ENCODE data around the gene ARL8A. TPM values are rescaled to one million over a fixed set of nuclear protein-coding genes. Genes with fewer than 3 reads are reported as not detected.
"Not testable (repeated sequence)": the region's sequence is repeated elsewhere in the genome, so short reads cannot be mapped to it uniquely, and the experiment has no call there.

Gene ARL8A
- total and polyA plus RNA-seq, 4 donors: 21.8 to 87.7 (median 49.3) TPM

DNA sequence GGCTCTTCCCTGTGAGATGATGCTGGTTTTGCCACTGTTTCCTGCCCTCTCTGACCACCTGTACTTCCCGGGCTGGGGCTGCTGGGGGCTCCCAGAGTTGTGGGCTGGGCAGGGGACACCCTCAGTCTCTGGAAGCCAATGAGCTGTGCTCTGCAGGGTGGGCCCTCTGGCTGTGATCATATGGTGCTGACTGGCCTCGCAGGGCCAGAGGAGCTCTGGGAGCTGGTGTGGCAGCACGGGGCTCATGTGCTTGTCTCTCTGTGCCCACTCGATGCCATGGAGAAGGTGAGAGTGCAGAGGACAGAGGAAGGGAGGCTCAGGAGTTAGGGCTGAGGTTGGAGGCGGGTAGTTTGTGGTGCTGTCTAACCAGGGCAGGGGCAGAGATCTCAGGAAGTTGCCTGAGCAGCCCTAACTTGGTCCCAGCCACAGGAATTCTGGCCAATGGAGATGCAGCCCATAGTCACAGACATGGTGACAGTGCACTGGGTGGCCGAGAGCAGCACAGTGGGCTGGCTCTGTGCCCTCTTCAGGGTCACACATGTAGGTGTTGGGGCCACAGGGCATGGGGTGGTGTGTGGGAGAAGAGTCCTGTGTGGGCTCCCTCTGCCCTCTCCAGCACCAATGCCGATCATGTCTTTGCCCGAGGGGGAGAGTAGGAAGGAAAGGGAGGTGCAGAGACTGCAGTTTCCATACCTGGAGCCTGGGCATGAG lies 43.3 kb upstream of the ARL8A start:
- H3K9me3 ChIP-seq (ENCODE audit: control insufficient read depth, low read length): no peaks in the 10 kb centered on the region
- no peak overlapping the region for H3K4me3 ChIP-seq (ENCODE audit: low read length in 2 of 2)
- DNase-seq (no peak), ATAC-seq (ENCODE audit: low FRiP score) (no peak)
- no peak overlapping the region for H3K27ac ChIP-seq (ENCODE audit: low read depth in 1 of 2, low read length in 2 of 2)
- intact Hi-C loops (cut with DNase I): loop anchor here (5.0 kb wide), 1 partner anchor 529 kb away; no protein-coding TSS in a partner anchor
- H3K4me1 ChIP-seq (ENCODE audit: control insufficient read depth in 1 of 2, insufficient read depth in 2 of 2, low read length in 2 of 2): no peaks in the 10 kb centered on the region
- WGBS, 2 donors: 73 to 74% methylated on average over 8 of the region's 8 CpGs
- no peaks in the 10 kb centered on the region for H3K27me3 ChIP-seq (ENCODE audit: control insufficient read depth in 1 of 2, insufficient read depth in 2 of 2, low read length in 1 of 2)
- no peaks in the 10 kb centered on the region for H3K36me3 ChIP-seq (ENCODE audit: control insufficient read depth in 1 of 2, insufficient read depth in 2 of 2, low read length in 1 of 2)

DNA sequence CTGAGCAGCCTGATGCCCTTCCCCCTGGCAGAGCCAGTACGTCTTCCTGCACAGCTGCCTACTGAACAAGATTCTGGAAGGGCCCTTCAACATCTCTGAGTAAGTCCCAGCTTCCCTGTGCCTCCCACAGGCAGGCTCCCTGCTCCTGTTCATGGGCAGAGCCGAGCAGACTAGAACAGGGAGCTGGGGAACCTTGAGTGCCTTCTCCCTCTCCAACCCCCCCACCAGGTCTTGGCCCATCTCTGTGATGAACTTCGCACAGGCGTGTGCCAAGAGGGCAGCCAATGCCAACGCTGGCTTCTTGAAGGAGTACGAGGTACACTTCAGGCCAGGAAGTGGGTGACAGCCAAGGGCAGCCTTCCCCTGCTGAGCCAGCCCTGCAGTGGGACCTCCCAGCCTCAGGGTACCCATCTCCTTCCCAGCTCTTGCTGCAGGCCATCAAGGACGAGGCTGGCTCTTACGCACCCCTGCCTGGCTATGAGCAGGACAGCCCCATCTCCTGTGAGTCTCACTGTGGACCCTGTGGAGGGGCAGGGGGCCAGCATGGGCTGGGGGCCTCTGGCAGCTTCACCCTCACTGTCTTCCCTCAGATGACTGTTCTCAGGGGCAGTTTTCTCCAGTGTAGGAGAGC lies 42.6 kb upstream of the ARL8A start:
- no peaks in the 10 kb centered on the region for H3K4me1 ChIP-seq (ENCODE audit: control insufficient read depth in 1 of 2, insufficient read depth in 2 of 2, low read length in 2 of 2)
- no peak for DNase-seq
- no peaks in the 10 kb centered on the region for H3K27me3 ChIP-seq (ENCODE audit: control insufficient read depth in 1 of 2, insufficient read depth in 2 of 2, low read length in 1 of 2)
- H3K9me3 ChIP-seq (ENCODE audit: control insufficient read depth, low read length): no peaks in the 10 kb centered on the region
- 26 to 34% methylated on average over 8 of the region's 8 CpGs for WGBS, 2 donors
- H3K27ac ChIP-seq (ENCODE audit: low read depth in 1 of 2, low read length in 2 of 2): no peak overlapping the region
- H3K36me3 ChIP-seq (ENCODE audit: control insufficient read depth in 1 of 2, insufficient read depth in 2 of 2, low read length in 1 of 2): no peaks in the 10 kb centered on the region
- no peak for ATAC-seq (ENCODE audit: low FRiP score)
- intact Hi-C loops (cut with DNase I): loop anchor here (5.0 kb wide), 1 partner anchor 530 kb away; no protein-coding TSS in a partner anchor
- no peak overlapping the region for H3K4me3 ChIP-seq (ENCODE audit: low read length in 2 of 2)

DNA sequence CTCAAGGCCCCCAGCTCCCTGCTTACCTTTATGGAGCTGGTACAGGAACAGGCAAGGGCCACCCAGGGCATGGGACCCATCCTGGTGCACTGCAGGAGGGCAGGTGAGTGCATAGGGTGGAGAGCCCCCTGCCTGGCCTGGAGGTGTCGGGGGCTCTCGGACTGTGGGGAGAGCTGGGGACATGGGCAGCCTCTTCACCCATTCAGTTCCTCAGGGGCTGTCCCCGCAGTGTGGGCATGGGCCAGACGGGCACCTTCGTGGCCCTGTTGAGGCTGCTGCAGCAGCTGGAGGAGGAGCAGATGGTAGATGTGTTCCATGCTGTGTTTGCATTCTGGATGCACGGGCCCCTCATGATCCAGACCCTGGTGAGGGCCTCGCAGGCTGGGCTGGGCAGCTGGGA lies 41.8 kb upstream of the ARL8A start:
- H3K9me3 ChIP-seq (ENCODE audit: control insufficient read depth, low read length): no peaks in the 10 kb centered on the region
- H3K27me3 ChIP-seq (ENCODE audit: control insufficient read depth in 1 of 2, insufficient read depth in 2 of 2, low read length in 1 of 2): no peaks in the 10 kb centered on the region
- ATAC-seq (ENCODE audit: low FRiP score): no peak
- WGBS, 2 donors: 92 to 94% methylated on average over 7 of the region's 7 CpGs
- no peaks in the 10 kb centered on the region for H3K4me1 ChIP-seq (ENCODE audit: control insufficient read depth in 1 of 2, insufficient read depth in 2 of 2, low read length in 2 of 2)
- intact Hi-C loops (cut with DNase I): loop anchor here (5.0 kb wide), 1 partner anchor 531 kb away; no protein-coding TSS in a partner anchor
- no peak for DNase-seq
- H3K27ac ChIP-seq (ENCODE audit: low read depth in 1 of 2, low read length in 2 of 2): no peak overlapping the region
- H3K36me3 ChIP-seq (ENCODE audit: control insufficient read depth in 1 of 2, insufficient read depth in 2 of 2, low read length in 1 of 2): no peaks in the 10 kb centered on the region
- H3K4me3 ChIP-seq (ENCODE audit: low read length in 2 of 2): no peak overlapping the region

DNA sequence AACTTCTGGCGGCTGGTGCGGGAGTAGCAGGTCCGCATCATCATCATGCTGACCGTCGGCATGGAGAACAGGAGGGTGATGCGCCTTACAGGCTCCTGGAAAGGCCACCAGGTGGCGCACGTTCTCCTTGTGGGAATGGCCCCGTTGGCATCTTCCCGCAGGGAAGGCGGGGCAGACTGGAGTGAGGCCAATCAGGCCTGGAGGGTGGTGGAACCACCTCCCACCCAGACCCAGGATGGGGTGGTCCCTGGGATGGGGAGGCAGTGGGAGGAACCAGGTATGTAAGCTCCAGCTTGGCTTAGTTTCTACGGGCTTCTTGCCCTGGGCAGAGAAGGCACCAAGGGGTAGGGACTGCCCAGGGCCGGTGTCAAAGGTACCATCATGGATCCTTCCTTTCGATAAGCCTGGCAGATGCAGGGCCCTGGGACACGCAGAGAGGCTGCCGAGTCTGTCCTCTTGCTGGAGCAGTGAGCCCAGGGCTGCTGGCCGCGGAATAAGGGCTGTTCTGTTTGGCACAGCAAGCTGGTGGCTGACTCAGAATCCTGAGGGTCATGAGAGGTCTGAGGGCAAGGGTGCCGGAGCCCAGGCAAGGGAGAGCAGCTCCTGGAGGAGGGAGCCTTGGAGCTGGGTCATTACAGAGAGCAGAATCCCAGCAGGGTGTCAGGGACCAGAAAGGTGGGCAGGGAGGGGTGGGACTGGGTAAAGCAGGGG lies 40.4 kb upstream of the ARL8A start:
- Histone ChIP-seq H3K4me3 (ENCODE audit: low read length in 2 of 2) (no peak overlapping the region), H3K27me3 (ENCODE audit: control insufficient read depth in 1 of 2, insufficient read depth in 2 of 2, low read length in 1 of 2) (no peaks in the 10 kb centered on the region), H3K4me1 (ENCODE audit: control insufficient read depth in 1 of 2, insufficient read depth in 2 of 2, low read length in 2 of 2) (no peaks in the 10 kb centered on the region), H3K9me3 (ENCODE audit: control insufficient read depth, low read length) (no peaks in the 10 kb centered on the region), H3K36me3 (ENCODE audit: control insufficient read depth in 1 of 2, insufficient read depth in 2 of 2, low read length in 1 of 2) (no peaks in the 10 kb centered on the region), H3K27ac (ENCODE audit: low read depth in 1 of 2, low read length in 2 of 2) (no peak overlapping the region)
- ATAC-seq (ENCODE audit: low FRiP score) (peak; percentile 71), DNase-seq (peak; percentile 89 to 95)
- intact Hi-C loops (cut with DNase I): loop anchor here (2.0 to 5.0 kb wide), 2 partner anchors 130 to 532 kb away; no protein-coding TSS in a partner anchor
- 4 to 9% methylated on average over 19 of the region's 19 CpGs for WGBS, 2 donors

DNA sequence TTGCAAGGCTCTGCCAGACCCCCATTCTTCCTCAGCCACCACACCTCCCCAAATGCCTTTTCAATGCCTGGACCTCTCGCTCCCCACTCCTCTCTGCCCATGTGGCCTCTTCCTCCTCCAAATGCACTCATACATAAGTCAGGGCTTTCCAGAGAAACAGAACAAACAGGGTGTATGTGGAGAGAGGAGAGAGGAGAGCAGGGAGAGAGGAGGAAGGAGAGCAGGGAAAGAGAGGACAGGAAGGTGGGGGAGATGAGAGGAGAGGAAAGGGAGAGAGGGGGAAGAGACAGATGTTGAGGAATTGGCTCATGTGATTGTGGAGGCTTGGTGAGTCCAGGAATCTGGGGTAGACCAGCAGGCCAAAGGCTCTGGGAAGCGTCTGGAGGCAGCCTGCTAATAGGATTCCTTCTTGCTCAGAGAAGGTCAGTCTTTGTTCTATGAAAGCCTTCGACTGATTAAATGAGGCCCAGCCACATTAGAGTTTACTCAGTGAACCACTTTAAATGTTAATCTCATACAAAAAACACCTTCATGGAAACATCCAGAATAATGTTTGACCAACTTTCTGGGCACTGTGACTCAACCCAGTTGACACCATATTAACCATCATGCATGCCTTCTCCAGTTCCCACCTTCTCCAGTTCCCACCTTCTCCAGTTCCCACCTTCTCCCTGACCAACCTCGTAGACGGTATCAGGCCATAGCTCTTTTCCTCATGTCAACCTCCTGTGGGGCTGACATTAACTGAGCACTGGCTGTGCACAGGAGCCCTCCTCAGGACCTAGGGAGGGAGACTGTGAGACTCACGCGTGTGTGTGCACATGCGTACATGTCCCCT lies 37.7 kb upstream of the ARL8A start:
- Histone ChIP-seq H3K4me3 (ENCODE audit: low read length in 2 of 2) (no peak overlapping the region), H3K27me3 (ENCODE audit: control insufficient read depth in 1 of 2, insufficient read depth in 2 of 2, low read length in 1 of 2) (no peaks in the 10 kb centered on the region), H3K27ac (ENCODE audit: low read depth in 1 of 2, low read length in 2 of 2) (no peak overlapping the region), H3K4me1 (ENCODE audit: control insufficient read depth in 1 of 2, insufficient read depth in 2 of 2, low read length in 2 of 2) (no peaks in the 10 kb centered on the region), H3K9me3 (ENCODE audit: control insufficient read depth, low read length) (no peaks in the 10 kb centered on the region), H3K36me3 (ENCODE audit: control insufficient read depth in 1 of 2, insufficient read depth in 2 of 2, low read length in 1 of 2) (no peaks in the 10 kb centered on the region)
- intact Hi-C loops (cut with DNase I): no loop called here
- DNase-seq (no peak), ATAC-seq (ENCODE audit: low FRiP score) (no peak)
- 88 to 94% methylated on average over 8 of the region's 8 CpGs for WGBS, 2 donors

DNA sequence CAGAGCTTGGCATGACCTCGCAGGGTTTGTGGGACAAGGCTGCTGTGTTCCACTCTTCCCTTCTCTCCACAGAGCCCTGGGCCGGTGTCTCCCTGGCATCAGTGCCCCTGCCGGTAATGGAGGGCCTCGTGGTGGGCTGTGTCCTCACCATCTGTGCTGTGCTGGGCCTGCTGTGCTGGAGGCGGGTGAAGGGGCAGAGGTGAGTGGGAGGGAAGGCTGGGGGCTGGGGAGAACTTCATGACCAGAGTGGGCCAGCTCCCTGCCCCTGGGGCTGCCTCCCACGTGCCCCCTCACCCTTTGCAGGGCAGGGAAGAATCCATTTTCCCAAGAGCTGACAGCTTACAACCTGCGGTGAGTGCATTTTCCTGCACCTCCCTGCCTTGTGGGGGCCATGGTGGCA lies 37.0 kb upstream of the ARL8A start:
- intact Hi-C loops (cut with DNase I): no loop called here
- WGBS, 2 donors: 88 to 90% methylated on average over 7 of the region's 7 CpGs
- no peaks in the 10 kb centered on the region for H3K27me3 ChIP-seq (ENCODE audit: control insufficient read depth in 1 of 2, insufficient read depth in 2 of 2, low read length in 1 of 2)
- no peaks in the 10 kb centered on the region for H3K9me3 ChIP-seq (ENCODE audit: control insufficient read depth, low read length)
- no peaks in the 10 kb centered on the region for H3K36me3 ChIP-seq (ENCODE audit: control insufficient read depth in 1 of 2, insufficient read depth in 2 of 2, low read length in 1 of 2)
- DNase-seq (no peak), ATAC-seq (ENCODE audit: low FRiP score) (no peak)
- no peaks in the 10 kb centered on the region for H3K4me1 ChIP-seq (ENCODE audit: control insufficient read depth in 1 of 2, insufficient read depth in 2 of 2, low read length in 2 of 2)
- no peak overlapping the region for H3K27ac ChIP-seq (ENCODE audit: low read depth in 1 of 2, low read length in 2 of 2)
- no peak overlapping the region for H3K4me3 ChIP-seq (ENCODE audit: low read length in 2 of 2)

DNA sequence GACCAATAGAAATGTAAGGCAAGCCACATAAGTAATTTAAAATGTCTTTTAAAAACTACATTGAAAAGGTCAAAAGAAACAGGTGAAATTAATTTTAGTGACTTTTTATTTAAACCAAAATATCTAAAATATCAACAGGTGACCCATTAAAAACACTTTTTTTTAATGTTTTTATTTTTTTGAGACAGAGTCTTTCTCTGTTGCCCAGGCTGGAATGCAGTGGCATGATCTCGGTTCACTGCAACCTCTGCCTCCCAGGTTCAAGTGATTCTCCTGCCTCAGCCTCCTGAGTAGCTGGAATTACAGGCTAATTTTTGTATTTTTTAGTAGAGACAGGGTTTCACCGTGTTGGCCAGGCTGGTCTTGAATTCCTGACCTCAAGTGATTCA lies 36.2 kb upstream of the ARL8A start:
- H3K4me3 ChIP-seq (ENCODE audit: low read length in 2 of 2); H3K9me3 ChIP-seq (ENCODE audit: control insufficient read depth, low read length); DNase-seq; H3K27ac ChIP-seq (ENCODE audit: low read depth in 1 of 2, low read length in 2 of 2); H3K36me3 ChIP-seq (ENCODE audit: control insufficient read depth in 1 of 2, insufficient read depth in 2 of 2, low read length in 1 of 2); ATAC-seq (ENCODE audit: low FRiP score); H3K4me1 ChIP-seq (ENCODE audit: control insufficient read depth in 1 of 2, insufficient read depth in 2 of 2, low read length in 2 of 2); H3K27me3 ChIP-seq (ENCODE audit: control insufficient read depth in 1 of 2, insufficient read depth in 2 of 2, low read length in 1 of 2); intact Hi-C loops (cut with DNase I): not testable (repeated sequence)
- 62 to 81% methylated on average over 2 of the region's 2 CpGs for WGBS, 2 donors
